Fibroblast of the conjunctiva (primary cell): Measurements from ENCODE around the gene NUB1.

Source experiments
- DNase-seq: peaks from one replicate; pipeline ENCODE4 v3.0.0-alpha.2; 2010; ENCODE audit warnings: low read depth

NUB1 gene

DNA sequence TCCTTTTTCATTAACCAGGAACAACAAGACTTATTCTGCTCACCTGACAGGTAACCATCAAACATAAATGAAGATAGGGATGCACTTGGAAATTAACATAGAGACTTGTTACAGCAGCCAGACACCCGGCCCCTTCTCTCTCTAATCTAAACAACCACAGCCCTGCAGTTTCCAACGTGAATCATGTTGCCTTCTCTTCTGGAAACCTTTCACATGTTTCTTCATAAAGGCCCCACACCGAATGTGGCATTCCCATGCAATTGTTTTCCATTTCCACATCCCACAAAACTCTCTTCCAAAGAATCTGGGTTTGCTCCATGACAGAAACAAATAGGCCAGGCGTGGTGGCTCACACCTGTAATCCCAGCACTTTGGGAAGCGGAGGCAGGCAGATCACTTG is 83.2 kb downstream of the NUB1 start:
- DNase-seq: no peak

DNA sequence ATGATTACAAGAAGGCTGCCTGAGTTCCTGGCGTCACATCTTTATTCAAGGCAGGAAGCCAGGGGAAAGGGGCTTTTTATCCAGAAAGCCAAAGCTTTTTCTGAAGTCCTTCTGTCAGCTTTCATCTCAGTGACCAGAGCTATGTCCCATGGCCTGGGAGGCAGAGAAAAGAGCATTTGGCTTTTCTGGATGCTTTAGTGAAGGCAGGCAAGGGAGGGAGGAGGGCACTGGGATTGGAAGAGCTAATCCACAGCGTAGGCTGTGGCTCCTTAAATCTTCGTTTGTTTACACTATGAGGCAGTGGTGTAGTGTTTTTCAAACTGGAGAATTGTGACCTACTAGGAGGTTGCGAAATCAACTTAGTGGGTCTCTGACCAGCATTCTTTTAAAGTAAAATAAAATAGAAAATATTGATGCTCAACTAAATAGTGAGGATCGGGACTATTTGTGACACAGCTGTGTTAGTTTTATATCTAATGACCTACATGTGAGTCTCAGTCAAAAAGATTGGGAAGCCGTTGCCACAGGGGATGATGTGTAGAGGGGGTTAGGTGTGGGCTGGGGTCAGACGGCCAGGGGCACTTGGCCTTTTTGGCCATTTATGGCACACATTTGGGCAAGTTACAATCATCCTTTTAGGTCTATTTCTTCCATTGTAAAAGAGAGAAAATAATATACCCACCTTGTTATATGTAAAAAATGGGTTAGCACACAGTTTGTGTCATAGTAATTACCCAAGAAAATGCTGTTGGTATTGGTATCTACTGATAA is 84.2 kb downstream of the NUB1 start:
- DNase-seq: peak; percentile 74

- DNase-seq: peak; percentile 84
Observed at GRCh38 chr7:151426441-151426903, 84.9 kb downstream of the NUB1 start.

DNA sequence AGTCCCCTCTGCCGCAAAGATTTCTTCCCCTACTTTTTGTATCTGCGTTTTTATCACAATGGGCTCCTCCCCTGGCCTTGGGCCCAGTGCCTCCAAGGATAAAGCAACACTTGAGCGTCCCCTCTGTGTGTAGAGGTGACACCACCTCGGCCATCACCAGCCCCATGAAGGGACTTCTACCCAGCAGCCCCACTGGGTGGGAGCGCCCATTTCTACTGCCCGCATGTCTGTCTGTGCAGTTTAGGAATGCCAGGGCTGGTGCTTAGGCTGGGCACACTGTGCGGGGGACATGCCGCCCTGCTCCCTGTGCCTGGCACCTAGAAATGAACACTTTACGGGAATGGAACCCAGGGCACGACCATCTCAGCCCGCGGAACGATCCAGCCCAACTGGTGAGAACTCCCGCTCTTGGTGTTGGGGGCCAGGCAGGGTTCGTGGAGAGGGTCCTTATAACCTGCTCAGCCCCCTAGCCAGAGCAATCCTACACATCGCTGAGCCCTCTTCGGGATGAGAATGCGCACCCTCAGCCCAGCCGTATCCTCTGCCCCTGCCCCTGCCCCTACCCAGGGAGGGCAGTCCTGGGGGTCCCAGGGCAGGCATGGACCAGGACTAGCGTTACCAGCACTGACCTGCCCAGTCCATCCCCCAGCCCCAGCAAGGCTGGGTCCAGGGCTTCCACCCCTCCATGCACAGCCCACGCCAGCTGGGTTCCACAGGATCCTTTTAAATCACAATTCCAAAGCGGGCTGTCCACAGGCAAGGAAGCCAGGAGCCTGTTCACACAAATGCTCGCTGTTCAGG is 85.5 kb downstream of the NUB1 start:
- DNase-seq: no peak

GRCh38 chr7:151427705-151428377 is 86.2 kb downstream of the NUB1 start:
- DNase-seq: no peak
